B cell (primary cell): Measurements from ENCODE around the gene CAPN3. TPM values are rescaled to one million over a fixed set of nuclear protein-coding genes. Genes with fewer than 3 reads are reported as not detected.

Experiments used
- ATAC-seq: fragments of 200-7000 bp; cut with Tn5 transposase; one replicate; pipeline ENCODE4 v1.10.0; 2021; ENCODE audit warnings: low read depth, mild to moderate bottlenecking, moderate number of reproducible peaks, moderate library complexity
- CTCF ChIA-PET: fragments of 350-600 bp; sonication (Branson Sonifier 250); formaldehyde crosslinking; loops from one replicate; lab custom pipeline; 2021; ENCODE audit warnings: antibody characterized with exemption, inconsistent platforms; lab: Charles Lee
- POLR2A ChIA-PET: fragments of 350-600 bp; sonication (Branson Sonifier 250); formaldehyde crosslinking; loops from one replicate; lab custom pipeline; 2021; ENCODE audit warnings: antibody characterized with exemption; lab: Charles Lee
- DNase-seq: peaks from one replicate; pipeline ENCODE4 v3.0.0; 2013
- H2AFZ ChIP-seq: 2 replicates; pipeline ENCODE4 v1.6.1; 2012; ENCODE audit warnings: mild to moderate bottlenecking, low read depth, low read length; ENCODE audit not compliant: insufficient read depth, poor library complexity, severe bottlenecking
- H3K27ac ChIP-seq, 2 donors: 1 replicate in 1 of 2; 2 replicates in 1 of 2; pipeline ENCODE4 v1.5.1; 2012 to 2013; ENCODE audit warnings: low read length in 2 of 2, mild to moderate bottlenecking in 2 of 2, moderate library complexity in 1 of 2
- H3K27me3 ChIP-seq, 4 experiments: fragments of 200-600 bp in 1 of 4; sonication (generic) in 1 of 4; replicated peaks in 1 of 4; 1 replicate in 2 of 4; 2 replicates in 2 of 4; pipeline versions ENCODE4 v1.6.1 to v1.7.0; 2013 to 2016; ENCODE audit warnings: low read length in 3 of 4, mild to moderate bottlenecking in 2 of 4, mixed read lengths in 1 of 4, moderate library complexity in 1 of 4; ENCODE audit not compliant: insufficient read depth in 4 of 4, control insufficient read depth in 3 of 4; ENCODE audit errors: control extremely low read depth in 1 of 4
- H3K36me3 ChIP-seq, 2 experiments: replicated peaks in 1 of 2; 1 replicate in 1 of 2; 2 replicates in 1 of 2; pipeline versions ENCODE4 v1.6.1 to v1.7.1; 2013; ENCODE audit warnings: low read length in 1 of 2; ENCODE audit not compliant: insufficient read depth in 2 of 2, control insufficient read depth in 1 of 2; ENCODE audit errors: control extremely low read depth in 1 of 2, extremely low read depth in 1 of 2
- H3K4me1 ChIP-seq, 2 donors: fragments of 200-600 bp in 1 of 2; sonication (generic) in 1 of 2; 1 replicate in 1 of 2; 2 replicates in 1 of 2; pipeline versions ENCODE4 v1.5.1 to v1.6.1; 2013 to 2017; ENCODE audit warnings: low read length in 2 of 2; ENCODE audit not compliant: control insufficient read depth in 2 of 2, insufficient read depth in 2 of 2
- H3K4me2 ChIP-seq: replicated peaks from 2 replicates; pipeline ENCODE3; 2012; ENCODE audit warnings: mild to moderate bottlenecking, low read depth, low read length; ENCODE audit not compliant: poor library complexity, severe bottlenecking
- H3K4me3 ChIP-seq, 5 experiments: fragments of 200-600 bp in 1 of 5; sonication (generic) in 1 of 5; 1 replicate in 3 of 5; 2 replicates in 2 of 5; pipeline versions ENCODE4 v1.5.1 to v1.7.0; 2011 to 2016; ENCODE audit warnings: low read length in 4 of 5, mild to moderate bottlenecking in 4 of 5, low read depth in 2 of 5, control low read depth in 1 of 5, moderate library complexity in 1 of 5; ENCODE audit not compliant: insufficient read depth in 1 of 5; ENCODE audit errors: control extremely low read depth in 1 of 5, extremely low read depth in 1 of 5
- H3K79me2 ChIP-seq: fragments of 200-600 bp; sonication (generic); one replicate; pipeline ENCODE4 v1.6.0; 2016; ENCODE audit warnings: low read length; ENCODE audit not compliant: control insufficient read depth, insufficient read depth
- H3K9ac ChIP-seq: fragments of 200-600 bp; sonication (generic); 2 replicates; pipeline ENCODE4 v1.6.1; 2017; ENCODE audit warnings: mild to moderate bottlenecking, low read length, moderate library complexity
- H3K9me3 ChIP-seq, 3 donors: one replicate each; pipeline versions ENCODE4 v1.6.1 to v1.7.1; 2013; ENCODE audit warnings: low read length in 2 of 3; ENCODE audit not compliant: control insufficient read depth in 2 of 3, insufficient read depth in 1 of 3; ENCODE audit errors: control extremely low read depth in 1 of 3
- H4K20me1 ChIP-seq: 2 replicates; pipeline ENCODE4 v1.6.0; 2012; ENCODE audit warnings: mild to moderate bottlenecking, low read length; ENCODE audit not compliant: insufficient read depth, control insufficient read depth, poor library complexity, severe bottlenecking
- H3K27ac Mint-ChIP-seq: one replicate; pipeline ENCODE4 v1.8.0; 2021; ENCODE audit warnings: mixed read lengths
- H3K27me3 Mint-ChIP-seq: one replicate; pipeline ENCODE4 v1.8.0; 2021; ENCODE audit warnings: mixed read lengths
- H3K4me1 Mint-ChIP-seq: one replicate; pipeline ENCODE4 v1.8.0; 2021; ENCODE audit warnings: mixed read lengths
- H3K4me3 Mint-ChIP-seq: one replicate; pipeline ENCODE4 v1.8.0; 2021; ENCODE audit warnings: mixed read lengths
- H3K9me3 Mint-ChIP-seq: one replicate; pipeline ENCODE4 v1.8.0; 2022; ENCODE audit warnings: mixed read lengths; ENCODE audit not compliant: insufficient read depth
- CTCF ChIP-seq: fragments of 200-600 bp; IDR thresholded peaks from one replicate; pipeline ENCODE4 v1.8.0; 2022; ENCODE audit warnings: antibody characterized with exemption, mild to moderate bottlenecking
- EZH2 ChIP-seq: IDR thresholded peaks from 2 replicates; pipeline ENCODE4 v1.6.1; 2012; ENCODE audit warnings: borderline replicate concordance, low read depth, mild to moderate bottlenecking, moderate library complexity, low read length; ENCODE audit not compliant: insufficient read depth, poor library complexity, severe bottlenecking
- WGBS: methylation state at CpG from one replicate; pipeline ENCODE4 v1.1.5; 2013; ENCODE audit warnings: missing lambda C conversion rate; ENCODE audit not compliant: insufficient coverage; 5-methylcytosine and 5-hydroxymethylcytosine counted together
- intact Hi-C: fragments of 100-400 bp; cut with micrococcal nuclease; formaldehyde crosslinking; loops from one replicate; pipeline ENCODE4 v1.10.0; 2022
- polyA plus RNA-seq: library from polyadenylated mRNA; depleted of rRNA; stranded (reverse); fragments of >200 nt; gene quantifications from 2 replicates; pipeline ENCODE4 v1.2.3, GENCODE V29; 2012
- total RNA-seq, 2 donors: library from RNA; stranded (reverse); fragments of 120-200 nt in 1 of 2; gene quantifications; 1 replicate in 1 of 2; 2 replicates in 1 of 2; pipeline versions ENCODE4 v1.2.3 to v1.2.4, GENCODE V29; 2013 to 2022

The CAPN3 gene
- total and polyA plus RNA-seq, 2 donors (not counting 1 experiment from before 2014, with no cell fraction given), result 41.7 to 143 TPM

- 100% methylated on average over 1 of the region's 2 CpGs for WGBS
- Histone ChIP-seq H3K27me3 (no peaks in the 10 kb centered on the region), H3K4me3 (no peak overlapping the region), H3K9me3 (no peaks in the 10 kb centered on the region), H3K27ac (no peak overlapping the region), H3K9ac (no peak overlapping the region), H3K36me3 (peaks cover 13 to 48% of the 10 kb centered on the region in 2 experiments), H3K4me2 (no peak overlapping the region), H4K20me1 (no peaks in the 10 kb centered on the region), H2AFZ (no peak overlapping the region), H3K79me2 (no peaks in the 10 kb centered on the region), H3K4me1 (no peaks in the 10 kb centered on the region)
- ChIA-PET POLR2A (no interaction called here), CTCF (no interaction called here)
- Mint-ChIP-seq H3K9me3 (no peaks in the 10 kb centered on the region), H3K4me3 (no peak overlapping the region), H3K27me3 (no peaks in the 10 kb centered on the region), H3K27ac (no peak overlapping the region), H3K4me1 (no peaks in the 10 kb centered on the region)
- TF ChIP-seq CTCF (no peak), EZH2 (no peak)
- intact Hi-C loops, result no loop called here
- ATAC-seq (no peak), DNase-seq (no peak)
Observed at GRCh38 chr15:42319206-42319605, 40.1 kb upstream of the CAPN3 start.

- TF ChIP-seq CTCF (no peak), EZH2 (no peak)
- ChIA-PET POLR2A (no interaction called here), CTCF (interaction anchor here (0.7 kb wide), 1 partner anchor 742 kb away, joined by 3 read pairs; no protein-coding TSS in a partner anchor)
- H2AFZ ChIP-seq, result no peak overlapping the region
- no CpG with 5 or more reads among the region's 4 CpGs for WGBS
- H4K20me1 ChIP-seq, result no peaks in the 10 kb centered on the region
- Mint-ChIP-seq H3K4me3 (no peak overlapping the region), H3K27ac (no peak overlapping the region), H3K27me3 (no peaks in the 10 kb centered on the region), H3K9me3 (no peaks in the 10 kb centered on the region), H3K4me1 (no peaks in the 10 kb centered on the region)
- no peak overlapping the region for H3K27ac ChIP-seq
- no peaks in the 10 kb centered on the region for H3K27me3 ChIP-seq
- no peaks in the 10 kb centered on the region for H3K79me2 ChIP-seq
- intact Hi-C loops, result no loop called here
- no peak for DNase-seq
- H3K4me3 ChIP-seq, result no peak overlapping the region
- no peak for ATAC-seq
- H3K36me3 ChIP-seq, result peaks cover 26 to 75% of the 10 kb centered on the region in 2 experiments
- H3K9ac ChIP-seq, result no peak overlapping the region
- no peak overlapping the region for H3K4me2 ChIP-seq
- no peaks in the 10 kb centered on the region for H3K4me1 ChIP-seq
- no peaks in the 10 kb centered on the region for H3K9me3 ChIP-seq
Observed at GRCh38 chr15:42324308-42324707, 35.0 kb upstream of the CAPN3 start.
